Renal cortex interstitium (tissue), 15 donors: ENCODE results near the gene IL4R. TPM values are rescaled to one million over a fixed set of nuclear protein-coding genes. Genes with fewer than 3 reads are reported as not detected.
"Not testable (repeated sequence)": the region's sequence is repeated elsewhere in the genome, so short reads cannot be mapped to it uniquely, and the experiment has no call there.

Source experiments
- DNase-seq, 11 donors: peaks; one replicate each; pipeline ENCODE4 v3.0.0-alpha.2; 2013; ENCODE audit warnings: low read depth in 9 of 11, low spot score in 4 of 11; ENCODE audit errors: extremely low read depth in 1 of 11
- long read RNA-seq, 16 experiments: transcript quantifications; one replicate each; lab custom pipeline, GENCODE V29; 2026
- polyA plus RNA-seq, 3 donors: library from polyadenylated mRNA; unstranded; fragments of 120-200 nt; gene quantifications; one replicate each; pipeline ENCODE4 v1.2.1, GENCODE V29; 2013; ENCODE audit not compliant: insufficient read length in 3 of 3

The IL4R gene
- 10 to 100 TPM; 15.5 to 25.4 (median 17.2) TPM for polyA plus RNA-seq
- long read RNA-seq, donor 1: 0 reads
- long read RNA-seq, donor 2: 0 reads
- long read RNA-seq, donor 3, partial matches to known transcripts: 0 of 4 reads
- long read RNA-seq, donor 3, other reads (novel, unspliced or antisense): 0 of 4 reads
- long read RNA-seq, donor 4, partial matches to known transcripts: 0 of 1 reads
- long read RNA-seq, donor 4, other reads (novel, unspliced or antisense): 0 of 1 reads
- long read RNA-seq, donor 5: 0 reads
- long read RNA-seq, donor 6, partial matches to known transcripts: 0 of 1 reads
- long read RNA-seq, donor 6, other reads (novel, unspliced or antisense): 0 of 1 reads
- long read RNA-seq, donor 7, partial matches to known transcripts: 0 of 1 reads
- long read RNA-seq, donor 7, other reads (novel, unspliced or antisense): 0 of 1 reads
- long read RNA-seq, donor 8: 0 reads
- long read RNA-seq, donor 9, partial matches to known transcripts: 0 of 1 reads
- long read RNA-seq, donor 9, other reads (novel, unspliced or antisense): 0 of 1 reads
- long read RNA-seq, donor 10: 0 reads
- long read RNA-seq, donor 11: 0 reads
- long read RNA-seq, donor 12: 0 reads
- long read RNA-seq, donor 13: 0 reads
- long read RNA-seq, donor 14: 0 reads
- long read RNA-seq, donor 15, partial matches to known transcripts: 0 of 1 reads
- long read RNA-seq, donor 15, other reads (novel, unspliced or antisense): 0 of 1 reads
- long read RNA-seq, donor 16, partial matches to known transcripts: 0 of 1 reads
- long read RNA-seq, donor 16, other reads (novel, unspliced or antisense): 0 of 1 reads

DNA sequence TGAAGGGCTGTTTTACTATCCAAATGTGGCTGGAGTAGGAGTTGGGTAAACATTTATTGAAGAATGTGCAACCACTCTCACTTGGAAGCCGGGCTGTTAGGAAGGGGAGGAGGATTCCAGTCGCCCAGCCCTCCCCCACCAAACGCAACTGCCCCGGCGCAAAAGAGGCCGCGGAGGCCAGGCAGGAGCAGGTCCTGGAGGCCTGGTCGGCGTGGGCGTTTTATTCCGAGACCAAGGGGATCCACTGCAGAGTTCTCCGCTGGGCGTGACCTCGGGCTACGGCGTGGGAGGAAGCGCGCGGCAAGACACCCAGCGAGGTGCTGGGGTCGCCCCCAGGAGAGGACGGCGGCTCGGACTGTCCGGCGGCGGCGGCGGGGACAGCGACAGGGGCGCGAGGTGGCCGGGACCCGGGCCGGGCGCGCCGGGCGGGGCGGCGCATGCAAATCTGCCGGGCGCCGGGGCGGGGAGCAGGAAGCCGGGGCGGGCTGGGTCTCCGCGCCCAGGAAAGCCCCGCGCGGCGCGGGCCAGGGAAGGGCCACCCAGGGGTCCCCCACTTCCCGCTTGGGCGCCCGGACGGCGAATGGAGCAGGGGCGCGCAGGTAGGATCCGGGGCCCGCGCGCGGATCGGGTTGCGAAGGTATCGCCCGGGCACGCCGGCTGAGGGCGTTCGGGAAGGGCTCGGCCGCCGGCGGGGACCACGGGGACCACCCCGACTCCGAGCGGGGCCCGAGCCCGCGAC lies at the start of gene IL4R:
Gene IL4R (plus strand): TSS at position 553 of the 739 bp plus-strand sequence. CDS start 26,230 bp downstream, outside the sequence.
- DNase-seq: peak in 4 of 11 donors; percentile 30 to 63 (median 46)

GRCh38 chr16:27264151-27264550 lies 49.6 kb upstream of the IL4R start:
- DNase-seq: no peak

GRCh38 chr16:27265982-27266381 lies 47.8 kb upstream of the IL4R start:
- DNase-seq: no peak

- no peak for DNase-seq
Observed at GRCh38 chr16:27267037-27267677, 46.6 kb upstream of the IL4R start.

- DNase-seq: peak; percentile 90 to 97 (median 96)
Observed at GRCh38 chr16:27268376-27269299, 45.1 kb upstream of the IL4R start, which contains the start of gene NSMCE1. TSS of gene NSMCE1 (minus strand) at chr16:27268772. CDS start at chr16:27257570, 11,202 bp downstream.

DNA sequence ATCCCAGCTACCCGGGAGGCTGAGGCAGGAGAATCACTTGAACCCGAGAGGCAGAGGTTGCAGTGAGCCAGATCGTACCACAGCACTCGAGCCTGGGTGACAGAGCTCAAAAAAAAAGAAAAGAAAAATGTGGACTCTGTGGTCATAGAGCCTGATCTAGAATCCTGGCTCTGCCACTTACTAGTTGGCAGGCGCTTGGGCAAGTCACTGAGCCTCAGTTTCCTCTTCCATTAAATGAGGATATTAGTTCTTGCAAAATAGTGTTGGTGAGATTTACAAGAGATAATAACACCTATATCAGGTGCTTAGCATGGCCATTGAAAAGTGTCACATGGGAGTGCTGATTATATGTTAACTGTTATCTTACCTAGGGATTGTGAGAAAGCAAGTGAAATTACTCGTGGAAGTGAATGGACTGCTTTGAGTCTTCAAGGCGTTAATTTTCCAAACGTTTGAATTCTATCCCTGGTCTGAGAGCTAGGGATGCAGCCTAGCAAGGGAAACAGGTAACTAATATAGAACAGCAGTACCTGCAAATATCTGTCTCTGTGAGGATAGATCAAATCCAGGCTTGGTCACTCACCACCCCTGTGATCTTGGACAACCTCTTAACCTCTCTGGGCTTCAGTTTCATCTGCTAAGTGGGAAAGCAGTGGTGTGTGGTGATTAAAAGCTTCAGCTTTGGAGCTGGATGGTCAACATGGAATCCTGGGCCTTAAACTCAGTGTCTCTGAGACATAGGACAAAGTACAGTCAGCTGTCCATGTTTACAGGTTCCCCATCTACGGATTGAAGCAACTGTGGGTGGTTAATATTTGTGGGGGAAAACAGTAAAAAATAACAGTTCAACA lies 44.2 kb upstream of the IL4R start:
- DNase-seq: no peak

GRCh38 chr16:27270349-27270748 lies 43.4 kb upstream of the IL4R start:
- DNase-seq: no peak

- DNase-seq: no peak
Observed at GRCh38 chr16:27272076-27272475, 41.7 kb upstream of the IL4R start.

GRCh38 chr16:27272697-27273096 lies 41.1 kb upstream of the IL4R start:
- DNase-seq: not testable (repeated sequence)

GRCh38 chr16:27273330-27273669 lies 40.5 kb upstream of the IL4R start:
- DNase-seq: no peak

- DNase-seq: no peak
Observed at GRCh38 chr16:27273670-27274423, 39.9 kb upstream of the IL4R start.

DNA sequence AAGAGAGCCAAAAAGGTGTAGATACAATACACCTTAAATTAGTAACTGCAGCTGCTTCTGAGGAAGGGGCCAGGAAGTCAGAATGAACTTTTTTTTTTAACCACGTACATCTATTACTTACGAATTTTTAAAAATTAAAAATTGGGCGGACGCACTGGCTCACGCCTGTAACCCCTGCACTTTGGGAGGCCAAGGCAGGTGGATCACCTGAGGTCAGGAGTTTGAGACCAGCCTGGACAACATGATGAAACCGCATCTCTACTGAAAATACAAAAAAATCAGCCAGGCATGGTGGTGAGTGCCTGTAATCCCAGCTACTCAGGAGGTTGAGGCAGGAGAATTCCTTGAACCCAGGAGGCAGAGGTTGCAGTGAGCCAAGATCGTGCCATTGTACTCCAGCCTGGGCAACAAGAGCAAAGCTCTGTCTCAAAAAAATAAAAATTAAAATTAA lies 39.3 kb upstream of the IL4R start:
- not testable (repeated sequence) for DNase-seq

DNA sequence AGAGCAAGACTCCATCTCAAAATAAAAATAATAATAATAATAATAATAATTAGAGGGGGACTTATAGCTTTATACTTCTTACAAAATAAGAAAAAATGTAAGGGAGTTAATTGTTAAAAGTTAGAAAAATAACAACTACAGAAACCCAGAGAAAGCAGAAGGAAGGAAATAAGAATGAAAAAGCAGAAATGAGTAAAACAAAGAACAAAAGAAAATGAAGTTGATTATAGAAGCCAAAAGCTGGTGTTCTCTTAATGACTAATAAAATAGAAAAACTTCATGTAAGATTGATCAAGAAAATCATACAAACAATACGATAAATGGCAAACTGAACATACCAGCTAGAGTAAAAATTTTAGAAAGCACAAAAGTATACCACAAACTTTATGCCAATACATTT lies 38.4 kb upstream of the IL4R start:
- no peak for DNase-seq

- DNase-seq: no peak
Observed at GRCh38 chr16:27281243-27281642, 32.5 kb upstream of the IL4R start.

GRCh38 chr16:27284865-27285675 lies 28.7 kb upstream of the IL4R start:
- no peak for DNase-seq
